Stimulated activated CD8-positive, alpha-beta memory T cell treated with anti-CD3 and anti-CD28 coated beads, Interleukin-4, amount 100 ng/mL, for 1 hour (primary cell): Measurements from ENCODE around the gene TM6SF1.
"Not testable (repeated sequence)": the region's sequence is repeated elsewhere in the genome, so short reads cannot be mapped to it uniquely, and the experiment has no call there.

ENCODE experiments used
- DNase-seq, 2 donors: peaks; one replicate each; pipeline ENCODE4 v3.0.0-alpha.2; 2020; ENCODE audit warnings: low read depth in 2 of 2, low spot score in 1 of 2

TM6SF1 gene

DNA sequence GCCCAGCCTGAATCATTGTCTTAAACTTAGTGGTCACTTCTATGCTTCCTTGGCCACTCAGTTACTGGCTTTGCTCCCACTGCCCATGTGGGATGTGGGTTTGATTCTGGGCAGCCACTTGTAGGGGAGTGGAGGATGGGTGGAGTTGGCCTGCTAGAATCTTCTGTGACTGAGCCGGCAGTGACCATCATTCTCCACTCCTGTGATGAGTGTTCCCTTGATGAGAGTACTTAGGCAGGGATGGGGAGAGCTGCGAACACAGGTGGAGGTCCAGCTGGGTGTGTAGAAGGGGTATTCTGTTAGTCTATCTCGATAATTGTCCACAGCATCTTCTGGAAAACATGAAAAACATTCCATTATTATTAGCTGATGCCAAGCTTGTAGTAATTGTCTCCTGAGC, 8.0 kb downstream of the TM6SF1 start:
- DNase-seq = no peak

DNA sequence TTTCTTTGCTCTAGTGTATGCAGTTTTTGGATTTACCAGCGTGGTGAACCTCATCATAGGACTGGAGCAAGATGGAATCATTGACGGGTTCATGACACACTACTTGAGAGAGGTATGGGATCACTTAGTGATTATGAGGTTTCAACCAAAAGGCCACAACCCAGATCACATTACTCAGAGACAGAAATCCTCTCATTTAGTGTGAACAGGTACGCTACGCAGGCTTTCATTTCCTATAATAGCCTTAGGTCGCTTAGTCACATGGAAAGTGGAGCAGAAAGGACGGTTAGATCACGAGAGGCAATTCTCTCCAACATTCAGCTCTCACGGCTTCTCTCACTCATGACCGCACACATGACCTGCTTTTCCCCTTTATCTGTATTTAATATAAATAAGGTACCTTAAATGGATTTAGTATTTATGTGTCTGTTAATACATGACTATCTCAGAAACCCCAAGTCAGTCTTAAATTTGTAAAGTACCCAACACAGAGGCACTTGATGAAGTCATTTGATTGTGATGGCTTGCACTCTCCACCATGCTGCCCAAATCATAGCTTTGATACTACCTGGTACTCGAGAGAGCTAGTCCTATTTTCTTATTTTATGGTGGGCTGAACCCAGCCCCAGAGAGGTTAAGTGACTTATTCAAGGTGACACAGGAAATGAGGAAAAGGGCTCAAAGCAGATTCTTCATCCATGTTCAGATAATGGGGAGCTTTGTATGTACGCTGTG, 8.6 kb downstream of the TM6SF1 start:
- DNase-seq = no peak

DNA sequence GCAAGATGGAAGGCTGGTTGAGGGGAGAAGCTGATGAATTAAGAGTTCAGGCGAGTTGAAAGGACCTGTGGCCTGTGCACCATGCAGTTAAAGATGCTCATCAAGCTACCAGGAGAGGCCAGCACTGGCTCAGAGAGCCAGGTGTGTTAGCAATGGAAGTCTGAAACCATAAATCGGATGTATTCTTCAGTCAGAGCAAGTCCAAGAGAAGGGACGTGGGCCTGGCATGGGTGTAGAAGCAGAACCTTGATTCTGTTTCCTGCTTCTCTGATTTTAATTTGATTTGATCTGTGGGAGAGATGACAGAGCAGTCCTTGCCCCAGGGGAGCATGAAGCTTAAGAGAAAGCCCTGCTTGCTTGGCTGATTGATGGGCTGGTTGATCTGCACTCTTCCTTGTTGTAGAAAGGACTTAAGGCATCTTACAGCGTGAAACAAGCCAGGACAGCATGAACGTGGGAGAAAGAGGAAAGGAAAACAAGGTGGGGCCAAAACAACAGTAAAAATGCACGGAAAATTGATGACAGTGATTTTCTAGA, 10.9 kb downstream of the TM6SF1 start:
- DNase-seq = no peak

DNA sequence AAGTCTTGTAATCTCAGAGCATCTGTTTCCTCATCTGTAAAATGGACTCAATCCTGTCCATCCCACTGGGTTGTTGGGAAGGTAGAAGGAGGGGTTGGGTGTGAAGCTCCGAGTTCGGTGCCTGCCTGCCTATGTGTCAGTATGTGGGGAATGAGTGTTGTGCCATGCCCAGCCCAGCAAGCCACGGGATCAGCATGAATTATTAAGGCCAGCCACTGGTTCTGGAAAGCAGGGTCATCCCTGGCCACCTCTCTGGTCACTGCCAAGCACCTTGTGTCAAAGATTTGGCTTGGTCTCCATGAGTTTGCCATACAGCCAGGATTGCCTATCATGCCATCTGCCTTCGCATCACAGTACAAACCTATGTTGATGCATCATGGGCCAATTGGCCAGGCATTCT, 11.5 kb downstream of the TM6SF1 start:
- no peak for DNase-seq

DNA sequence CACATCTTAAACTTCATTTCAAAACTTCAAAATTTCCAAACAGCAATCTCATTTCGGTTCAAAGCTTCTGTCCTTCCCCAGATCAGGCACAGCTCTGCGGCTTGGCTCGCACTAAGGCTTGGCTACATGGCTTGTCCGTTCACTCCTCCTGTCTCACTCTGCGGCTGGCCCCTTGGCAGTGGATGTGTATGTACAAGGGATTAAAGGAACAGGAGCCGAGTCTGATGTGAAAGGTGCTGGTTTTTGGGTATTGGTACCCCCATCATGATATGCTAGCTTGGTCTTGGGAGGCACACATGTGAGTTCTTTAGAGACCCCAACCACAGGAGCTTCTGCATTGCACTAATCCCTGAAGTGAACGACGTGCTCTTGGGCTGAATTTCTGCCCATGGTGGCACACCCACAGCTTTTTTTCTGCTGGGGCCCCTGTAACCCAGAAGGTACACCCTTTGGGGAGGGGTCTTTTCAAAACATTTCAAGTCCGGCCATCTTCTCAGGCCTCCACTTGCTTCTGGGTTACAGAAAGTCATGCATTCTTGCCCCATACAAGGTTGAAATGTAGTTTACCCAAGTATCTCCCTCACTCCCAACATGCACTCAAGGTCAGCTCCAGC, 12.6 kb downstream of the TM6SF1 start:
- DNase-seq = no peak

DNA sequence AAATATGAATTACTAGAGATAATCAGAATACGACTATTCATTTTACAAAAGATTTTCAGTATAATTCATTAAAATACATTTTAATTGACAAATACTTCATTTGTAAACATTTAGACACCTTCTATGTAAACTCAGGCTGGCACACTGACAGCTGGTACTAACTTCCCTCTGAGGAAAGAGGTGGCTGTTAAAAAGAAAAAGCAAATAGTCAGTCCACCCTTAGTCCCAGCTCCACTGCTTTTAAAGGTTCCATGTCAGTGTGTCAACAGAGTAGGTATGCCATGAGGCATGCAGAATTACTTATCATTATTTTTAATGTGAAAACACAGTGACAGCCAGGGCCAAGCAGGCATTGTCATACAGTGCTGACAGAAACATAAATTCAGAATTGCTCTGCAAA, 16.1 kb downstream of the TM6SF1 start:
- no peak for DNase-seq

DNA sequence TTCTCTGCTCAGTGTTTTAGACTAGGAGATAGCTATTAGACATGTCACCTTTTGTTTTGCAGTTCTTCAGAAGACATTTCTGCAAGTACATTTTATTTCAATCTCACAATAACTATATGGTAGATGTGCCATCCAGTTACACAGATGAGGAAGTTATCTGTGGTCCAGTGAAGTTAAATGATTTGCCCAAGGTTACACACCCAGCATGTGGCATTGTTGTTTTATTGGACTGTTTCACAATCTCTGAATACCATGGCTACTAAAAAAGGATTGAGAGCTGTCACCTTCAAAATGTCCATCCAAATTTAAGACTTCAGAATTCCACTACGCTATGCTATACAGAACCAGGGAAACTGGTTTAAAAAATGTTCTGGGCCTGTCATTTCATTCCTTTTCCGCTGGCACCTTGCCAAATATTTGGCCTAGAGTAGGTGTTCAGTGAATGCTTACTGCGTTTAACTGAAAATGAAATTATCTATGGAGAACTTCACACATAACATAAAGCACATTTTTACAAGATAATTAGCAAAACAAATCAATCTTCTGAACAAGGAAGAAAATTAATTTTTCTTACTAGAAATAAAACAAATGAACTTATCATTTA, 20.2 kb downstream of the TM6SF1 start:
- no peak for DNase-seq

DNA sequence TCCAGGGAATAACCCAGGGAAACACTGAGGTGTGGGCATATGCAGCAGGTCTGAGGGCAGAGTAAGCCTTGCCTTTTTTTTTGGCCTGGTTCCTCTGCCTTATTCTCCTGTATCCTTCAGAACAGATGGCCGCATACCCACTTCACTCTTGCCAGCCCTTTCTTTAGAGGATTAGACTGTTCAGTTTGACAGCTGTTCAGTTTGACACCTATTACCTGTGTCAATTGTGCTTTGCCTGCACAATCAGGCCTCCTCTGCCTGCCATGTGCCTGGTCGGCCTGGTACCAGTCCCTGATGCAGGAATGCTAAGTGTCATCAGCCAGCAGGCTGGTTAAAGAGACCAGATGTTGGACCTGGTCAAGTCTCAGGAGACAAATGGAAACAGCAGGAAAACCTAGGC, 22.3 kb downstream of the TM6SF1 start:
- no peak for DNase-seq

DNA sequence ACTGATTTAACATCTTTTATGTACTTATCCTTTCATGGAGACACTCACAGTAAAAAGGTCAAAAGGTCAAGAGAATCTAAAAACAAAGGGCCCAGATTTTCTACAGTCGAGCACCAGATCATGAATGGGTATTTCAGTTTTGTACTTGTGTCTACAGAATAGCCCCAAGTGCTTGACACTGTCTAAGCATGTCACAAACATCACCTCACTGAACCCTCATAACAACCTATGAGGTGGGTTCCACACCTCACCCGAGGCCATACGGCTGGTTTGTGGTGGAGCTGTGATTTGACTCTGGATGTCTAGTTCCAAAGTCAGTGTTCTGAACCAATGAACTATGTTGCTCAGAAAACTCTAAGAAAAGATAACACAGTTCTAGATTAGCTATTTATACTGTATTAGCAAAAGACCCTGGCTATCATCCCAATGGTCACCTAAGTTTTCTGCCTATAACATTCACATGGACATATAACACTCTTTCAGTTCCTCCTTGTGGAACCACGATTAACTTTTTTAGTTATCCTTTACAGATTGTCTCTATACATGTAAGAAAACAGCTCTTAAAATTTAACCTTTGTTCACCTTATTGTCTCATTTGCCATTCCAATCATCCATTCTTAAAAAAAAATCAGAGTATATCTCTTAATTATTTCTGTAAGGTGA, 25.5 kb downstream of the TM6SF1 start:
- DNase-seq = no peak

DNA sequence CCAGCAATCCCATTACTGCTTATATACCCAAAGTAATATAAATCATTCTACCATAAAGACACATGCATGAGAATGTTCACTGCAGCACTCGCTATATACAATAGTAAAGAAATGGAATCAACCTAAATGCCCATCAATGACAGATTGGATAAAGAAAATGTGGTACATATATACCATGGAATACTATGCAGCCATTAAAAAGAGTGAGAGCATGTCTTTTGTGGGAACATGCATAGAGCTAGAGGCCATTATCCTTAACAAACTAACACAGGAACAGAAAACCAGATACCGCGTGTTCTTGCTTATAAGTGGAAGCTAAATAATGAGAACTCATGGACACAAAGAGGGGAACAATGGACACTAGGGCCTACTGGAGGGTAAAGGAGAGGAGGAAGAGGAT, 34.7 kb downstream of the TM6SF1 start:
- not testable (repeated sequence) for DNase-seq

DNA sequence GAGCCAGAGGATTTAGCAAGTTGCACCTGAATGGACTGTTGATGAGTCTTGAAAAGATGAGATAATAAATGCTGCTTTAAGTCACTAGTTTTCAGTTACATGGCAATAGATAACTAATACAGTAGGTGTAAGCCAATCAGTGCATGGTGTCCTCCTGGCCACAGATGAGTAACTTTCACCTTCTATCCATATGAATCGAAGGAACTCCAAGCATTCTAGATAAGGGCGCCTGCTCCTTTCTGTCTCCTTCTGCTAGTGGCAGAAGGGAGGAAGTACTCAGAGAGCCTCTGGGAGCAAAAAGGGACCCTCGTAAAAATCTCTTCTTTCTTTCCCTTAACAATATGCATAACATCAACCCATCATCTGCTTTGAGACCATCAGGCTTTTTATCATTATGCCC, 37.3 kb downstream of the TM6SF1 start:
- DNase-seq = no peak

DNA sequence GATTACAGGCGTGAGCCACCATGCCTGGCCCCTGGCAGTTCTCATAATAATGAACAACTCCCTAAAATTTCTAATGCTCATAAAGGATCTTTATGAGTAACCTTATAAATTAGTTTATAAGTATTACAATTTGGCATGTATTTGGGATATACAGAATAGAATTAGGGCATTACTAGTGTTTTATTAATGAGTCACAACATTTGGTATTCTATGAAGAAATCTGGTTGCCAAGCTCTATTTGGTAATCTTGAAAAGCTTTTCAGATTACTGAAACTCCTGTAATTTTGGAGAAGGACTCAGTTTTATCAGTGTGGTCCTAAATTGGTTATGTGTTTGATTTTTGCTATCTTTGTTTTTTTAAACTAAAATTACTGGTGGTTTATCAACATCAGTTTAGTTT, 45.8 kb downstream of the TM6SF1 start:
- no peak for DNase-seq

DNA sequence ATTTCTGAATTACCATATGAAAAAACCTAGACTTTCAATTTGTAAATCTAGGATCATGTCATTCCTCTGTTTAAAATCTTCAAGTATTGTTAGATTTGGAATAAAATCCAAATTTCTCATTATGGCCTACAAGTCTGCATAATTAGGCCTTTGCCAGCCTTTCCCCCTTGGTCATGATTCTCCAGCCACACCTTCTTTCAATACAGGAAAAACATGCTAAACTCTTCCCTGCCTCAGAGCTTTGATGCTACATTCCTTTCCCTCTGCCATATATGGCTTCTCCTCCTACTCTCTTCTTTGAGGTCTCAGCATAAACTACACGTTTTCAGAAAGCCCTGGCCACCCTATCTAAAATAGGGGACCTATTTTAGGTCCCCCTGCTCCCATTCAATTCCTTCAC, 48.5 kb downstream of the TM6SF1 start:
- no peak for DNase-seq

DNA sequence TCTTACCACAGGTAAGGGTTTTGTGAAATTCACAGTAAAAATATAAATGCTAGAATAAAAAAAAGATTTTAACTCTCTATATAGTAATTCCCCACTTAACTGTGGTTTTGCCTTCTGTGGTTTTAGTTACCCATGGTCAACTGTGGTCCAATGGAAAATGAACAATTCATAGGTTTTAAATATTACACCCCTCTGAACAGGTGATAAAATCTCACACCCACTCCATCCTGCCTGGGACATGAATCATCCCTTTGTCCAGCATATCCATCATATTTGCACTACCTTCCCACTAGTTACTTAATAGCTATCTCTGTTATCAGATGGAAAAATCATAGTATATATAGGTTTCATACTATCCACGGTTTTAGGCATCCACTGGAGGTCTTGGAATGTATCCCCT, 50.9 kb downstream of the TM6SF1 start:
- no peak for DNase-seq

DNA sequence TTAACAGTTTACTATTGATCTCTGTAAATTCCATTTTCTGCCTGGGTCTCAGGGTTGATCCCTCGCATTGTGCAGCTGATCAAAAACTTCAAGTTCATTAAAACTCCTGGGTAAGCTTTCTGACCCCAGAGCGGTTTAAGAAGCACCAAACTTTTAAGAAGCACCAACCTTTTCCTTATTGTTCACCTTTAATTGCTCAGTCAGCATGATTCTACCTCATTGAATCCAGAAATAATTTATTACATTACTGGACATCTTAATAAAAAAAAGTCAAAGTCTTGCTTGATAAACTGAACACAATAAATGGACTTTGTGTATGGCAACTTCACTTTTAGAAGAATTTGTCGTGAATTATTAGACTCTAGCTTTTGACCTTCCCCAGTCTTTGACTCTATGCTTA, 53.3 kb downstream of the TM6SF1 start:
- no peak for DNase-seq

DNA sequence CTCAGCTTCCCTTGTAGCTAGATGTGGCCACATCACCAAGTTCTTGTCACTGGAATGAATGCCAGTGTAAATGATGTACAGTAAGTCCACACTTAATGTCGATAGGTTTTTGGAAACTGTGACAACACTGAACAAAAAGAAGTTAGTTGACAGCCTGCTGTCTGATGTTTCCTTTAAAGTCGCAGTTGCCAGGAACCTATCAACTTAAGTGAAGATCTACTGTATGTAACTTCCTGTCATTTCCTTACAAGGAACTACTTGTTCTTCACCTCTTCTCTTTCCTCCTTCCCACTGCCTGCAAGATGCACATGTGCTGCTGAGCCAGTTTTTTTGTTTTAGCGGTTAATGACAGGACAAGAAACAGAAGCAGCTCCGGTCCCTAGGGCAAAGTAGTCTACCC, 55.6 kb downstream of the TM6SF1 start:
- no peak for DNase-seq

DNA sequence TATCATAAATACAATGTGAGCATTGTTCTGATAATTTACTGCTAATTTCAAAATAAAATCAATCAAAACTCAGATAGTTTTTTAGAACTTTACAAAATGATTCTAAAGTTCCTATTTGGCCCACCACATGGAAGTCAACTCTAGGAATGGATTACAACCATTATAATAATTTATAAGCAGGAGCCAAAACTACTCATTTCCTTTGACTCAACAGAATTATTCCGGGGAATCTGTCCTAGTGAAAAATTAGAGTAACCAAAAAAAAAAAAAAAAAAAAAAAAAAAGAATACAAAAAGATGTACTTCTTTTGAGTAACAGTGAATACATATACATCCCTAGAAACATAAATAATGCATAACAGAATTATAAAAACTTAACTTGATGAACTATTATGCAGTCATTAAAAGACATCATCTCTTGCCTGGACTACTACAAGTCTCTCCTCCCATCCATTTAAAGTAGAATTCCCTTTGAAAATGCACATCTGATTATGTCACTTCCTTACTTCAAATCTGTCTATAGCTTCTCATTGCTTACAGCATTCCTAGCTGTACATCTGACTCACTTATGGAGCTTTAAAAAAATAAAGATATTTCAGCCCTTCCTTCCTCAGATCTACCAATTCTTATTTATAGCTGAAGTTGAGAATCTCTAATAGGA, 56.8 kb downstream of the TM6SF1 start:
- no peak for DNase-seq

DNA sequence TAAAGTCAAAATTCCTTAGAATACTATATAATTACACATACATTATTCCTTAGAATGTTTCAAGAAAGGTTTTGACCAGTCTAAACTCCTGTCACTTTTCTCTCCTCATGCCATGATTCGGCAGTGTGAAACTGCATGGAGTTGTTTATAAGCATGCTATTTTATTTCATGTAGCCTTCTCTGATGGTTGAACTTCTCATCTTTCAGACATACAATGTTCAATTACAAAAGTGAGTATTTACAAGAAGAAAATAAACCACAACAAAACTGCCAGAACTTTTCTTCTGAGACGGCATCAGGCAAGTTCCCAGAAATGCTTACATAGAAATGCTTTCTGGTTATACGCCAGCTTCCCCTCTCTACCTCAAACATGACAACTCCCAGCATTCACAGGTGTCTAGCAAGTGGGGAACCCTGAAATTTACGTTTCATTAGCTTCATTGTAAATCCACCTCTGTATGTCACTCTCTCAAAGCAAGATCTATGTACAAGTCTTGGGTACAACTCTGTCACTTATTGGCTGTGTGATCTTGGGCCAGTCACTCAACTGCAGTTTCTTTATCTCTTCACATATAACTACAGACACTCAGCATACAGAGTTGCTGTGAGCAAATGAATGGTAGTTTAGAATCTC, 57.4 kb downstream of the TM6SF1 start:
- DNase-seq = no peak

DNA sequence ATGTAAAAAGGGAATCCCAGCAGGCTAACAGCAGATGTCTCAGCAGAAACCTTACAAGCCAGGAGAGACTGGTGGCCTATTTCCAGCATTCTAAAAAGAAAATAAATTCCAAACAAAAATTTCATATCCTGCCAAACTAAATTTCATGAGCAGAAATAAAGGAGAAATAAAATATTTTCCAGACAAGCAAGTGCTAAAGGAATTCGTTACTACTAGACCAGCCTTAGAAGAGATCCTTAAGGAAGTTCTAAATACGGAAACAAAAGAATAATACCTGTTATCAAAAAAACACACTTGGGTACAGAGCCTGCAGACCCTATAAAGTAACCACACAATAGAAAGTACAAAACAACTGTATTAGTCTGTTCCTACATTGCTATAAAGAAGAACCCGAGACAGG, 58.8 kb downstream of the TM6SF1 start:
- DNase-seq = no peak

DNA sequence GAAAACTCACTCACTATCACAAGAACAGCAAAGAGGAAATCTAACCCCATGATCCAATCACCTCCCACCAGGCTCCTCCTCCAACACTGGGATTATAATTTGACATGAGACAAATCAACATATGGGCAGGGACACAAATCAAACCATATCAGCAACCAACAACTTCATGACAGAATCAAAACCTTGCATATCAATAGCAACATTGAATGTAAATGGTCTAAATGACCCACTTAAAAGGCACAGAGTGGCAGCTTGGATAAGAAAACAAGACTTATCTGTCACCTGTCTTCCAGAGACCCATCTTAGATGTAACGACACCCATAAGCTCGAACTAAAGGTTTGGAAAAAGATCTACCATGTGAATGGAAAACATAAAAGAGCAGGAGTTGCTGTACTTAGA, 59.4 kb downstream of the TM6SF1 start:
- DNase-seq = no peak

DNA sequence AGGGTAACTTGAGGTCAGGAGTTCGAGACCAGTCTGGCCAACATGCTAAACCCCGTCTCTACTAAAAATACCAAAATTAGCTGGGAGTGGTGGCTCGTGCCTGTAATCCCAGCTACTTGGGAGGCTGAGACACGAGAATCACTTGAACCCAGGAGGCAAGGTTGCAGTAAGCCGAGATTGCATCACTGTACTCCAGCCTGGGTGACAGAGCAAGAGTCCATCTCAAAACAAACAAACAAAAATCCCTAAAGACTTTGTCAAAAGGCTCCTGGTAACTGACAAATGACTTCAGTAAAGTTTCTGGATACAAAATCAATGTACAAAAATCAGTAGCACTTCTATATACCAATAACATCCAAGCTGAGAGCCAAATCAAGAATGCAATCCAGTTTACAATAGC, 62.1 kb downstream of the TM6SF1 start:
- DNase-seq = not testable (repeated sequence)
